Left cardiac atrium (tissue), 4 donors: ENCODE data around the gene RER1. TPM values are rescaled to one million over a fixed set of nuclear protein-coding genes. Genes with fewer than 3 reads are reported as not detected.

Experiments
- ATAC-seq, 2 donors: fragments of 200-7000 bp; cut with Tn5 transposase; one replicate each; pipeline ENCODE4 v1.9.1; 2020; ENCODE audit warnings: mild to moderate bottlenecking in 2 of 2, moderate library complexity in 2 of 2
- DNase-seq: peaks from one replicate; pipeline ENCODE4 v3.0.0-alpha.2; 2020
- intact Hi-C, 2 donors: fragments of 100-400 bp; cut with DNase I; formaldehyde crosslinking; loops; one replicate each; pipeline versions ENCODE4 v1.14.1 to v1.15.1; 2022 to 2023
- total RNA-seq, 2 donors: library from RNA; stranded (reverse); fragmentation: NEBNext Ultra II Directional; extraction: Animal tissue kit (Norgen Biotek cat#: 25700); gene quantifications; one replicate each; pipeline ENCODE4 v1.2.1, GENCODE V29; 2021
- donor health status: DM: no; HTN: yes; CAD: no.
- donor health status: DM: no; HTN: yes; CAD: no; lungs with severe emphysema.
- donor health status: DM: yes; HTN: yes; CAD: no.
- donor health status: Dilated cardiomyopathy.

RER1 gene
- total RNA-seq, 2 donors from 2014 or later = 96.2 to 105 TPM

DNA sequence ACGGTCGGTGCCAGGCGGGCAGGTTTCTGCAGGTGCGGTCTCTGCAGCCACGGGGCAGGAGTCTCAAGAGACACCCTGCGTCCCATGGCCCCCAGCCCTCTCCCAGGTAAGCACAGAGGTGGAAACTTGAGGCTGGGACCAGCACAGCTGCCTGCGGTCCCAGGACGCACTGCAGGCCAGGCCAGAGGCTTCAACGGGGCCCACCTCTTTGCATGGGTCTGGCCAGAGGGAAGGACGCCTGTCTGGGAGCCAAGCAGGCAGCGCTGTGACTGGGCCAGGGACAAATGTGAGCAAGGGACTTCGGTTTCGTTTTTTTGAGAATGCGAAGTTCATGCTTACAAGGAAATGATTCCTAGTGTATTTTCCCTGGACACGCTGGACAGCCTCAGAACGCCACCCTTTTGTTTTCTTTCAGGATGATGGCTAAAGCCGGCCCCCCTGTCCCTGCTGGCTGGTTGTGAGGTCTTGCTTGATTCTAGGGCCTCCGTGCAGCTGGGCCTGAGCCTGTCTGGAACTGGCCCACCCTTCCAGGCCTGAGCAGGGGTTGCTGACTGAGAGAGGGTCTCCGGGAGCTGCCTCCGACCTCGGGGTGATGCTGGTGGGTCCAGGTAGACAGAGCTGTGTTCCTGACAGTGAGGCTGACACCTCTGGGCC, 38.6 kb upstream of the RER1 start:
- ATAC-seq (peak in 1 of 2 donors; percentile 57), DNase-seq (peak; percentile 23)
- intact Hi-C loops = no loop called here

DNA sequence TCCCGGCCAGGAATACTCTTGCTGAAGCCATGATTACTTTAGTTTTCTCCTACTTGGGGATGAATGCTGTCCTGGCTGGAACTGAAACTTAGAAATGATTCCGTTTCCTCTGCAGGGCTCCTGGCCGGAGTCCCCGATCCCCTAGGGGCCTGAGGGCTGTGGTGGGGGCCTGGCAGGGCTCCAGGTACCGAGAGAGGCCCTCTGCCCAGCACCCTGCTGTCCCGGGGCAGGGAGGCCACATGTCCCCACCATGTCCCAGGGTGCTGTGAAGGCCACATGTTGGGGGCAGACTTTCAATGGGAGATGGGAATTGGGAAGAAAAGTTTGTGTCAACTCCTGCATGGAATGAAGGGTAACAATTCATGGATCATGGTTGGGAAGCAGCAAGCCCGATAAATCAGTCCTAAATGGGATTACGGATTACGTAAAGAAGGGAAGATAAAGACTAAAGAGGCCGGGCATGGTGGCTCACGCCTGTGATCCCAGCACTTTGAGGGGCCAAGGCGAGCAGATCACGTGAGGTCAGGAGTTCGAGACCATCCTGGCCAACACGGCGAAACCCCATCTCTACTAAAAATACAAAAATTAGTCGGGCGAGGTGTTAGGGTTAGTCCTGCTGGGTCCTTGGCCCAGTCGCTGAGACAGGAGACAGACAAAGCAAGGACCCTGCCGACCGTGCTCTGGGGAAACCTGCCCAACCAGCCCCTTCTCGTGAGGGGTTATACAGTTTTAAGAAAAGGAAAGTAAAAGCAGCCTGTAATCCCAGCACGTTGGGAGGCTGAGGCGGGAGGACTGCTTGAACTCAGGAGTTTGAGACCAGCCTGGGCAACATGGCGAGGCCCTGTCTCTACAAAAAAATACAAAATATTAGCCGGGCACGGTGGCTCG, 37.8 kb upstream of the RER1 start:
- ATAC-seq = peak in 1 of 2 donors; percentile 12
- intact Hi-C loops = no loop called here

GRCh38 chr1:2354511-2355372, 36.9 kb upstream of the RER1 start:
- ATAC-seq = no peak
- intact Hi-C loops = no loop called here
- peak; percentile 11 for DNase-seq

More for the DNA sequence above, 37.8 kb upstream of the RER1 start:
- no peak for DNase-seq

- ATAC-seq (no peak), DNase-seq (peak; percentile 13)
- intact Hi-C loops = no loop called here
Observed at GRCh38 chr1:2355373-2356261, 36.0 kb upstream of the RER1 start.

- ATAC-seq = no peak
- intact Hi-C loops = no loop called here
Observed at GRCh38 chr1:2356401-2356800, 35.2 kb upstream of the RER1 start.

GRCh38 chr1:2356911-2357845, 34.5 kb upstream of the RER1 start:
- ATAC-seq = no peak
- peak; percentile 10 for DNase-seq
- intact Hi-C loops = no loop called here

More at GRCh38 chr1:2356401-2356800, 35.2 kb upstream of the RER1 start:
- peak; percentile 7 for DNase-seq

GRCh38 chr1:2358072-2358471, 33.6 kb upstream of the RER1 start:
- intact Hi-C loops = no loop called here
- no peak for ATAC-seq
- peak; percentile 15 for DNase-seq

DNA sequence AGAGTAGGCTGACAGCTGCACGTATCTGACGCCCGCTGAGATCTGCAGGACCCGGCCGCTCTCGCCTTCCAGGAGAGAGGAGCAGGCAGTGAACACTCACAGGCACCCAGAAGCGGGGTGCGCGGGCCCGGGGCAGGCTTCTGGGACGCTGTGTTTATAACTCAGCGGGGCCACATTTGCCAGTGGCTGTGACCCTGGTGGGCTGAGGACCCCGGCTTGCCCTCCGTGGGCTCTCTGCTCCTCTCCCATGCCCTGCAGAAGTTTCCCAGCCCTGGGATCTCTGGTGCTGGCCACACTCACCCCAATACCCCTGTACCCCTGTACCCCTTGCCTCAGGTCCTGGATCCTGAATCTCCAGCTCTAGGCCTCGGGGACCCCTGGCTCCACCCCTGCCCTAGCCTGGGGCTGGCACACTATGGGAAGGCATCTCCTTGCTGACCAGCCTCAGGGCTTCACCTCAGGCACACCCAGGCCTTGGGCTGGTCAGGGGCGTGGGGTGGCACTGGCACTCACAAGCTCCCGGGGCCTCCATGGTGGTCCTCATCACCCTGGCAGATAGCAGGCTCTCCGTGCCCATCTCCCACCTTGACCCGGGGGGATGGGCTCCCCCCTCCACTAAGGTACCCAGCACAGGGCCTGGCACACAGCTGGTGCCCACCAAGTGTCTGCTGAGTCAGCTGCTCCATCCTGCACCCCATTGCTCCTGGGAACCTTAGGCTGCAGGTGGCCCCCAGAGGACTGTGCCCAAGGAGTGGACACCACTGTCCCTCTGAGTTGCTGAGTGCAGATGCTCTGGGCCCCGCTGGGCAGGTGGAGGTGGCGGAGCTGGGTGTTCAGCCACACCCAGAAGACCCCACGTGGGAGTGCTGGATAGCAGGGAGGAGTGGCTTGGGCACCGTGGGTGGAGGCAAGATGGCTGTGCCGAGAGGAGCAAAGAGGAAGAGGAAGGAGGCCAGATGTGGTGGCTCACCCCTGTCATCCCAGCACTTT, 32.7 kb upstream of the RER1 start:
- intact Hi-C loops = no loop called here
- no peak for ATAC-seq
- DNase-seq = peak; percentile 11

- DNase-seq (peak; percentile 5), ATAC-seq (no peak)
- intact Hi-C loops = no loop called here
Observed at GRCh38 chr1:2360588-2361364, 30.9 kb upstream of the RER1 start.

GRCh38 chr1:2363847-2364513, 27.7 kb upstream of the RER1 start:
- intact Hi-C loops = no loop called here
- ATAC-seq (no peak), DNase-seq (no peak)

- DNase-seq (no peak), ATAC-seq (no peak)
- intact Hi-C loops = no loop called here
Observed at GRCh38 chr1:2368053-2368744, 23.4 kb upstream of the RER1 start.

GRCh38 chr1:2372551-2373490, 18.8 kb upstream of the RER1 start:
- no peak for ATAC-seq
- intact Hi-C loops = no loop called here
- peak; percentile 17 for DNase-seq

DNA sequence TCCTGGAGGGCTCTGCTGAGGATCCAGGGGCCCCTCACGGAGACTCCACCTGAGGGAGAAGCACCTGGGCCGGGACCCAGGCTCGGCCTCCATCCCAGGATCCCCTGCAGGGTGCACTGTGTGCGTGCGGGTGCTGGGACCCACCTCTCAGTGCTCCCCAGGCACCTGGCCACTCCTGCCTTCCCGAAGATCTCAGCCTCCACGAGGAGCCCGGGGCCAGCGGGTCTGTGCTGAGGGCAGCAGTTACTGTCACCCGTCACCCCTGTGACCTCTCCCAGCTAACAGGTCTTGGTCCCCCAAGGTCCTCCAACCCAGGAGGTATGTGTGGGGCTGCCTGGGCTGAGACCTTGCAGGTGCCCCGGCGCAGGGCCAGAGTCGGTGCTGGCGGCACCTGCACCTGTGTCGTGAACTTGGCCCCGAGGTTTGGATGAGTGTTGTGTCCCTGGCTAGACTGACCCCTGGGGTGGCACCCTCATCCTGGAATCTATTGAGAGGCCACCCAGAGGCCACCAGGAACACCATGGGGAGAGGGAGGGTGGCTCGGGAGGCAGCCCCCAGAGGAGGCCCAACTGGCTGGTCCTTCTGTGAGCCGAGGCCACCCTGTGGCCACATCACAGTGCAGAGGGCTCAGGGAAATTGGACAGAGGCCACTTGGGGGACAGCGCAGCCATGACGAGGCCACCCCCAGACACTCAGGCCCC, 17.9 kb upstream of the RER1 start:
- DNase-seq = no peak
- no peak for ATAC-seq
- intact Hi-C loops = no loop called here
